ENCODE results near the gene XPR1.

The XPR1 gene

GRCh38 chr1:180939073-180939710 lies 307.4 kb downstream of the XPR1 start:
- in situ Hi-C loops (cut with HindIII; ENCODE audit: low pct_ligation_motif_present, low pct_unique_long_range_greater_than_20kb, low sequenced_read_pairs), result no loop called here
- DNase-seq, result no peak

GRCh38 chr1:180939711-180940103 lies 307.9 kb downstream of the XPR1 start:
- no peak for DNase-seq
- in situ Hi-C loops (cut with HindIII; ENCODE audit: low pct_ligation_motif_present, low pct_unique_long_range_greater_than_20kb, low sequenced_read_pairs), result no loop called here
